ENCODE measurements around the gene MAP7D2.

MAP7D2 gene

DNA sequence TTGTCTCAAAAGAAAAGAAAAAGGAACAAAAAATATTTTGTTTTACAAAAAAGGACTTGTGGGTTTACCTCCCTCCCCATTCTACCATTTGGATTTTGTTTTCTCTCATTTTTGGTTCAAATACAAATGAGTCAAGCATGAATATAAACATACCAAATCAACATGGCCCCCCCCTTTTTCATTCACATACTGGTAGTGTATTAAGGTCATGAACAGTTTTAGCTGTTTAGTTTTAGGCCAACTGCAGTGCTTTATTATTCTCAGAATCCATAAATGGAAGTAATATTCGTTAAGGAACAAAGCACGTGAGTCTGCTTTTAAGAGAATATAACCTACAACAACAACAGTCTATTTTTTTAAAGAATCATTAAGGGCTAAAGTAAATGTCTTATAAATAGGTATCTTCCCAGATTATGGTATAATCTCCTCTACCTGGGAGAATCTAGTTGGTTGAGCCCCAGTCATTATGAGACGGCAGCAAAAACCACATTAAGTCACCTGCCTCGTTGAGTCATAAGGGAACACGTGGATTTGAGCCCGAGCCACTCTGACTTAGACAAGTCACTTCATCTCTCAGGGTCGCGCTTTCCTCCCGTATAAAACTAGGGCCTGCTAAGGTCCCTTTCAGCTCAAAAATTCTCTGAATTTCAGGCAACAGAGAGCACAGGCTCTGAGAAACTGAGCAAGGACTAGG lies 152.5 kb downstream of the MAP7D2 start:
- no peaks in the 10 kb centered on the region for H3K4me1 ChIP-seq (ENCODE audit: control insufficient read depth in 1 of 2, insufficient read depth in 2 of 2, low read length in 2 of 2)
- no peak overlapping the region for H3K27ac ChIP-seq (ENCODE audit: low read length)
- no peaks in the 10 kb centered on the region for H3K9me3 ChIP-seq (ENCODE audit: control insufficient read depth in 1 of 2, low read length in 2 of 2)
- no peak overlapping the region for H3K4me3 ChIP-seq (ENCODE audit: low read depth in 1 of 2, low read length in 2 of 2)
- H3K27me3 ChIP-seq (ENCODE audit: low read depth, low read length) = no peaks in the 10 kb centered on the region
- peaks cover 0 to 14% of the 10 kb centered on the region in 2 donors for H3K36me3 ChIP-seq (ENCODE audit: control insufficient read depth in 1 of 2, insufficient read depth in 2 of 2, low read length in 2 of 2)

DNA sequence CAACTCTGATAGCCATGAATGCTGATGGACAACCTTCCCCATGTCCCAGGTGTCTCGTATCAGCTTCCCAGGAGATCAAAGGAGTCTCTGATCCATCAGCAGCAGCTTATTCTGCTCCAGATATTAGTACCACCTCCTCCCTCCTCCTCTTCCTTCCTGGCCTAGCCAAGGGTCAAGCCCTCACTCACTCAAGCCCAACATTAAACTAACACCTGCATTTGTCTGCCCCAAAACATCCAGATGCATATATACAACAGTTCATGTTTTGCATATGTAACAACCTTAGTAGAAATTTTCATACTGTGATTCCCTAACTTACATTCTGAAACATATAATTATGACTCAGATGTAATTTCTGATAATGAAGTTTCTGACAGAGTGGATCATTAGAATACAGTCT lies 155.8 kb downstream of the MAP7D2 start:
- H3K36me3 ChIP-seq (ENCODE audit: control insufficient read depth in 1 of 2, insufficient read depth in 2 of 2, low read length in 2 of 2) = peaks cover 0 to 10% of the 10 kb centered on the region in 2 donors
- no peak overlapping the region for H3K27ac ChIP-seq (ENCODE audit: low read length)
- H3K4me1 ChIP-seq (ENCODE audit: control insufficient read depth in 1 of 2, insufficient read depth in 2 of 2, low read length in 2 of 2) = peaks cover 0 to 9% of the 10 kb centered on the region in 2 donors
- H3K4me3 ChIP-seq (ENCODE audit: low read depth in 1 of 2, low read length in 2 of 2) = no peak overlapping the region
- no peaks in the 10 kb centered on the region for H3K9me3 ChIP-seq (ENCODE audit: control insufficient read depth in 1 of 2, low read length in 2 of 2)
- H3K27me3 ChIP-seq (ENCODE audit: low read depth, low read length) = no peaks in the 10 kb centered on the region

DNA sequence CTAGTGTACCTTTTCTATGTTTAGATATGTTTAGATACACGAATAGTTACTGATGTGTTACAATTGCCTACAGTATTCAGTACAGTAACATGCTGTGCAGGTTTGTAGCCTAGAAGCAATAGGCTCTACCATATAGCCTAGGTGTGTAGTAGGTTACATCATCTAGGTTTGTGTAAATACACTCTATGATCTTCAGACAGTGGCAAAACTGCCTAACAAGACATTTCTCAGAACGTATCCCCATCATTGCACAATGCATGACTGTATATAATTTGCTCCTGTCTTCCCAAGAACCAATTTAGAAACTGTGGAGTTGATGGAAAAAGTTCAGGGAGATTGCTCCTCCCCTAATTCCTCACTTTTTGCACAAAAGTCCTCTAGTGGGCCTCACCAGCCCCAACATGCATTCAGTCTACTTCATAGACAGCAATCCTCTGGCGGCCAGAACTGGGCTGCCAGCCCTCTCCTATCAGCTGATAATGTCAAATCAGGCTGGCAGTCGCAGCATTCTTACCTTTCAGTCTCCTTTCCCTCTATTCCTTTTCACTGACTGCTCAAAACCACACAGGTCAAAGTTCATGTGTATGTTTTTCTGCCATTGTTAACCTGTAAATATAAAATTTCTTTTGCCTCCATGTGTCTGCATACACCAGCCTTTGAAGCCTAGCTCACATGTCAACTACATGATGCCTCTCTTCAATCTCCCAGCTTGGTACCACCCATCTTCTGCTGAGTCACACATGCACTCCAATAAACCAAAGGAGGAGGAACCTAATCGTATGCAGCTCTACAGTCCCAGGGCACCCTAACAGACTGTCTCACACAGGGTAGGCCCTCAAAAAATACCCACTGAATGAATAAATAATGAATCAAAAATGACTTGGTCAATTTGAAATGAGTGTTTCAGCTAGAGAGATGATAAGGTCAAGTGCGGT lies 157.9 kb downstream of the MAP7D2 start:
- peaks cover 0 to 9% of the 10 kb centered on the region in 2 donors for H3K4me1 ChIP-seq (ENCODE audit: control insufficient read depth in 1 of 2, insufficient read depth in 2 of 2, low read length in 2 of 2)
- H3K4me3 ChIP-seq (ENCODE audit: low read depth in 1 of 2, low read length in 2 of 2) = no peak overlapping the region
- no peaks in the 10 kb centered on the region for H3K27me3 ChIP-seq (ENCODE audit: low read depth, low read length)
- no peak overlapping the region for H3K27ac ChIP-seq (ENCODE audit: low read length)
- no peaks in the 10 kb centered on the region for H3K9me3 ChIP-seq (ENCODE audit: control insufficient read depth in 1 of 2, low read length in 2 of 2)
- peaks cover 0 to under 1% of the 10 kb centered on the region in 2 donors for H3K36me3 ChIP-seq (ENCODE audit: control insufficient read depth in 1 of 2, insufficient read depth in 2 of 2, low read length in 2 of 2)

DNA sequence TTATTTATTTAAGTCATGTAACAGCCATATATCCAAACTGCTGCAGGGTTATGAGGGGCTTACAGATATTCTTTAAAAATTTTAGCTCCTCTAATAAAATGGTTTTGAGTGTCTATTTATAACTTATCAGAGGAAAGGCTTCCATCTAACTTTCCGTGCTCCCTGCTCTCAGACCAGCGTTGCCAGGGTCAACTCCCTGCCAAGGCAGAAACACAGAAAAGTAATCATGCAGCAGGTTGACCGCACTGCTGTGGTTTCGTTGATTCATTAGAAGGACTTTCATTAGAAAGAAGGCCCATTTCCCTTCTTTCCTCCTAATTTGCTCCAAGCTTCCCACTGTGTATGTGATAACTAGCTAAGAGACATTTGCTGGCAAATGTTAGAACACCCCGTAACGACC lies 159.8 kb downstream of the MAP7D2 start:
- Histone ChIP-seq H3K4me1 (ENCODE audit: control insufficient read depth in 1 of 2, insufficient read depth in 2 of 2, low read length in 2 of 2) (peaks cover 0 to 9% of the 10 kb centered on the region in 2 donors), H3K36me3 (ENCODE audit: control insufficient read depth in 1 of 2, insufficient read depth in 2 of 2, low read length in 2 of 2) (peaks cover 4 to 8% of the 10 kb centered on the region in 2 donors), H3K27me3 (ENCODE audit: low read depth, low read length) (no peaks in the 10 kb centered on the region), H3K9me3 (ENCODE audit: control insufficient read depth in 1 of 2, low read length in 2 of 2) (no peaks in the 10 kb centered on the region), H3K27ac (ENCODE audit: low read length) (no peak overlapping the region), H3K4me3 (ENCODE audit: low read depth in 1 of 2, low read length in 2 of 2) (no peak overlapping the region)

All from muscle layer of duodenum (tissue), 2 donors.